Esophagus squamous epithelium (tissue), 4 donors: ENCODE data around the gene NRK.

ENCODE experiments used
- POLR2A ChIP-seq, 4 donors: fragments of 450-650 bp; IDR thresholded peaks; one replicate each; pipeline ENCODE4 v1.6.1; 2017; ENCODE audit warnings: antibody characterized with exemption in 4 of 4, mild to moderate bottlenecking in 4 of 4, moderate library complexity in 3 of 4
- TF ChIP-seq, protein P1 (sequence below), 6 experiments: fragments of 450-650 bp in 4 of 6; fragments of 200-600 bp in 2 of 6; sonication (generic) in 2 of 6; IDR thresholded peaks; one replicate each; pipeline ENCODE4 v1.5.1; 2016 to 2019; ENCODE audit warnings: antibody characterized with exemption in 6 of 6, mild to moderate bottlenecking in 4 of 6, moderate library complexity in 4 of 6

- TF ChIP-seq, protein P1, sequence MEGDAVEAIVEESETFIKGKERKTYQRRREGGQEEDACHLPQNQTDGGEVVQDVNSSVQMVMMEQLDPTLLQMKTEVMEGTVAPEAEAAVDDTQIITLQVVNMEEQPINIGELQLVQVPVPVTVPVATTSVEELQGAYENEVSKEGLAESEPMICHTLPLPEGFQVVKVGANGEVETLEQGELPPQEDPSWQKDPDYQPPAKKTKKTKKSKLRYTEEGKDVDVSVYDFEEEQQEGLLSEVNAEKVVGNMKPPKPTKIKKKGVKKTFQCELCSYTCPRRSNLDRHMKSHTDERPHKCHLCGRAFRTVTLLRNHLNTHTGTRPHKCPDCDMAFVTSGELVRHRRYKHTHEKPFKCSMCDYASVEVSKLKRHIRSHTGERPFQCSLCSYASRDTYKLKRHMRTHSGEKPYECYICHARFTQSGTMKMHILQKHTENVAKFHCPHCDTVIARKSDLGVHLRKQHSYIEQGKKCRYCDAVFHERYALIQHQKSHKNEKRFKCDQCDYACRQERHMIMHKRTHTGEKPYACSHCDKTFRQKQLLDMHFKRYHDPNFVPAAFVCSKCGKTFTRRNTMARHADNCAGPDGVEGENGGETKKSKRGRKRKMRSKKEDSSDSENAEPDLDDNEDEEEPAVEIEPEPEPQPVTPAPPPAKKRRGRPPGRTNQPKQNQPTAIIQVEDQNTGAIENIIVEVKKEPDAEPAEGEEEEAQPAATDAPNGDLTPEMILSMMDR (IDR thresholded peaks at IDR 0.05), result no peak
- TF ChIP-seq POLR2A (IDR thresholded peaks at IDR 0.05), result no peak
Measured at GRCh38 chrX:105775679-105776078, 46.7 kb upstream of the NRK start.
